Activated naive CD8-positive, alpha-beta T cell treated with anti-CD3 and anti-CD28 coated beads, Interleukin-2, amount 50 U/mL, for 24 hours (primary cell): ENCODE measurements around the gene BRD3OS.
"Not testable (repeated sequence)": the region's sequence is repeated elsewhere in the genome, so short reads cannot be mapped to it uniquely, and the experiment has no call there.

Source experiments
- ATAC-seq: fragments of 150-1000 bp; cut with Tn5 transposase; one replicate; pipeline ENCODE4 v1.10.0; 2021
- DNase-seq: peaks from one replicate; pipeline ENCODE4 v3.0.0; 2021
- H3K27ac Mint-ChIP-seq: one replicate; pipeline ENCODE4 v1.8.0; 2021; ENCODE audit warnings: mild to moderate bottlenecking, mixed read lengths
- H3K27me3 Mint-ChIP-seq: one replicate; pipeline ENCODE4 v1.8.0; 2021; ENCODE audit warnings: mixed read lengths
- H3K36me3 Mint-ChIP-seq: one replicate; pipeline ENCODE4 v1.8.0; 2021; ENCODE audit warnings: low read depth, mixed read lengths
- H3K4me1 Mint-ChIP-seq: one replicate; pipeline ENCODE4 v1.8.0; 2021; ENCODE audit warnings: mixed read lengths
- H3K4me3 Mint-ChIP-seq: one replicate; pipeline ENCODE4 v1.8.0; 2021; ENCODE audit warnings: mild to moderate bottlenecking, moderate library complexity, mixed read lengths
- H3K9me3 Mint-ChIP-seq: one replicate; pipeline ENCODE4 v1.8.0; 2021; ENCODE audit warnings: mixed read lengths

BRD3OS gene

DNA sequence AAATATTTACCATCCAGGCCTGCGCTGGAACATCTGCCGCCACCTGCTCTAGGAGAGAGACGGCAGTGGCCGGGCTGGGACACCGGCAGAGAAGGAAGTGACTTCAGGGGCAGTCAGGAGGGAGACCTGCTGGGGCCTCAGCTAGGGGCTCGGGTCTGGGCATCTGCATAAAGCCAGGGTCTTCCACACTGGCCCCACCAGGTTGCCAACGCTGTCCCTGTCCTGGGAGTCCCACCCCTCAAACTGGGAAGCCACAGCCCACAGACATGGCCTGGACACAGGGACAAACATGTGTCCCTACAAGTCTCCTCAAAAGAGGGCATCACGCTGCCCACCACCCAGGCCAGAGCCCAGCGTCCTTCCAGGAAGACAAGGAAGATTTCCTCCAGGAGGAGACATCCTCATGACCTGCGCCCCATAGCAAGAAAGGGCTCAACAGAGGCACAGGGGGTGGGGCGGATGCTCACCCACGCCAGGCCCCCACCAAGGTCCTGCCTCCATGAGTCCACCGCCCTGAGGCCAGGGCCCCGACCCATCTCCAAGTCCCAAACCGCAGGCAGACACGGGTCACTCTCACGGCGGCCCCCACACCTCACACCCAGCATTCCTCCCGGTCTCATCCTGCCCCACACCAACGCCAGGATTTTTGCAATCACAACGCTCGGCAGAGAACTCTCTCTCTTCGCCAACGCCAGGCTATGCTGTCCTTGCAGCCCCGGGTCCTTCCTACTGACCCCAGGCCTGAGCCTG lies 42.1 kb upstream of the BRD3OS start:
- Mint-ChIP-seq H3K36me3 (no peaks in the 10 kb centered on the region), H3K4me1 (peaks cover 3% of the 10 kb centered on the region), H3K27me3 (no peaks in the 10 kb centered on the region), H3K27ac (no peak overlapping the region), H3K4me3 (no peak overlapping the region), H3K9me3 (no peaks in the 10 kb centered on the region)
- DNase-seq (no peak), ATAC-seq (no peak)

GRCh38 chr9:133986061-133986460 lies 39.2 kb upstream of the BRD3OS start:
- peaks cover 2% of the 10 kb centered on the region for H3K4me1 Mint-ChIP-seq
- H3K4me3 Mint-ChIP-seq = no peak overlapping the region
- H3K9me3 Mint-ChIP-seq = no peaks in the 10 kb centered on the region
- H3K36me3 Mint-ChIP-seq = no peaks in the 10 kb centered on the region
- H3K27ac Mint-ChIP-seq = no peak overlapping the region
- no peaks in the 10 kb centered on the region for H3K27me3 Mint-ChIP-seq
- DNase-seq (no peak), ATAC-seq (no peak)

- peaks cover 2% of the 10 kb centered on the region for H3K4me1 Mint-ChIP-seq
- no peaks in the 10 kb centered on the region for H3K9me3 Mint-ChIP-seq
- H3K27ac Mint-ChIP-seq = no peak overlapping the region
- no peaks in the 10 kb centered on the region for H3K27me3 Mint-ChIP-seq
- DNase-seq = no peak
- no peak overlapping the region for H3K4me3 Mint-ChIP-seq
- ATAC-seq = no peak
- no peaks in the 10 kb centered on the region for H3K36me3 Mint-ChIP-seq
Observed at GRCh38 chr9:133986774-133987445, 38.4 kb upstream of the BRD3OS start.

GRCh38 chr9:133987446-133987788 lies 37.9 kb upstream of the BRD3OS start:
- Mint-ChIP-seq H3K4me3 (no peak overlapping the region), H3K4me1 (peaks cover 2% of the 10 kb centered on the region), H3K36me3 (no peaks in the 10 kb centered on the region), H3K27ac (no peak overlapping the region), H3K27me3 (no peaks in the 10 kb centered on the region), H3K9me3 (no peaks in the 10 kb centered on the region)
- no peak for DNase-seq
- no peak for ATAC-seq

DNA sequence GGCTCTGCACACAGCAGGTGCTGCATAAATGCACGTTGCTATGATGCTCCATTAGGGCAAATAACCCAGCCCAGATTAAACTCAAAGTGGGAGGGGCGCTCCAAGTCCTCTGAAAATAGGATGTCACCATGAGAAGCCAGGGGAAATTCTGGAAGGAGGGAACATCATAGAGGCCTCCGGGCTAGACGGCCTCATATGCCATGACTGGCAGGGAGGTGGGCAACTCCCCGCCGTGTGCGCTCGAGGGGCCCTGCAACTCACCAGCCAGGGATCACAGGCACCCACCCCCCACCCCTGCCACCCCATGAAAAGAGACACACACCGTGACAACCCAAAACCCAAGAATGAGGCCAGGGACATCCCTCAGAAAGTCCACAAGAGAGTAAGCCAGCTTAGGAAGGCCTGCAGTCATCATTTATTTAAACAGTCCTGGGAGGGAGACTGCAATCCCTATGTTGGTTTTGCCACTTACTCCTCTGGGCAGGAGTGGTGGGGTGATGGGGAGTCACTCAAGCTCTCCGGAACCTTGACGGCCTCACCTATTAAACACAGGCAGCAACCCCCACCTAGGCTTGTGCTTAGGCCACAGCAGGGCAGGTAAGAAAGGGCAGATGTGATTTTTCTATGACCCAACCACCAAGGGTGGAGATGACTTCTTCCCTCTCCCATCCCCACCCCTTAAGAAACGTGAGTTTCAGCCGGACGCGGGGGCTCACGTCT lies 37.2 kb upstream of the BRD3OS start:
- H3K4me1 Mint-ChIP-seq = peaks cover 2% of the 10 kb centered on the region
- ATAC-seq = no peak
- no peak overlapping the region for H3K27ac Mint-ChIP-seq
- no peaks in the 10 kb centered on the region for H3K36me3 Mint-ChIP-seq
- no peaks in the 10 kb centered on the region for H3K27me3 Mint-ChIP-seq
- H3K4me3 Mint-ChIP-seq = no peak overlapping the region
- no peaks in the 10 kb centered on the region for H3K9me3 Mint-ChIP-seq
- DNase-seq = no peak

DNA sequence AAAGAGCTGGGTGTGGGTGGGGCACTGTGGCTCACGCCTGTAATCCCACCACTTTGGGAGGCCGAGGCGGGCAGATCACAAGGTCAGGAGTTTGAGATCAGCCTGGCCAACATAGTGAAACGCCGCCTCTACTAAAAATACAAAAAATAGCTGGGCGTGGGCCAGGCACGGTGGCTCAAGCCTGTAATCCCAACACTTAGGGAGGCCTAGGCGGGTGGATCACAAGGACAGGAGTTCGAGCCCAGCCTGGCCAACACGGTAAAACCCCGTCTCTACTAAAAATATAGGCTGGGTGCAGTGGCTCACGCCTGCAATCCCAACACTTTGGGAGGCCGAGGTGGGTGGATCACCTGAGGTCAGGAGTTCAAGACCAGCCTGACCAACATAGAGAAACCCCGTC lies 36.5 kb upstream of the BRD3OS start:
- H3K4me3 Mint-ChIP-seq, H3K4me1 Mint-ChIP-seq, ATAC-seq, H3K27me3 Mint-ChIP-seq, H3K36me3 Mint-ChIP-seq, H3K27ac Mint-ChIP-seq, DNase-seq, H3K9me3 Mint-ChIP-seq: not testable (repeated sequence)

- no peak for ATAC-seq
- H3K4me3 Mint-ChIP-seq = peak overlapping the region; percentile 53
- peaks cover 9% of the 10 kb centered on the region for H3K4me1 Mint-ChIP-seq
- H3K27me3 Mint-ChIP-seq = no peaks in the 10 kb centered on the region
- H3K36me3 Mint-ChIP-seq = no peaks in the 10 kb centered on the region
- H3K9me3 Mint-ChIP-seq = no peaks in the 10 kb centered on the region
- H3K27ac Mint-ChIP-seq = no peak overlapping the region
- DNase-seq = no peak
Observed at GRCh38 chr9:133989625-133990365, 35.5 kb upstream of the BRD3OS start.

DNA sequence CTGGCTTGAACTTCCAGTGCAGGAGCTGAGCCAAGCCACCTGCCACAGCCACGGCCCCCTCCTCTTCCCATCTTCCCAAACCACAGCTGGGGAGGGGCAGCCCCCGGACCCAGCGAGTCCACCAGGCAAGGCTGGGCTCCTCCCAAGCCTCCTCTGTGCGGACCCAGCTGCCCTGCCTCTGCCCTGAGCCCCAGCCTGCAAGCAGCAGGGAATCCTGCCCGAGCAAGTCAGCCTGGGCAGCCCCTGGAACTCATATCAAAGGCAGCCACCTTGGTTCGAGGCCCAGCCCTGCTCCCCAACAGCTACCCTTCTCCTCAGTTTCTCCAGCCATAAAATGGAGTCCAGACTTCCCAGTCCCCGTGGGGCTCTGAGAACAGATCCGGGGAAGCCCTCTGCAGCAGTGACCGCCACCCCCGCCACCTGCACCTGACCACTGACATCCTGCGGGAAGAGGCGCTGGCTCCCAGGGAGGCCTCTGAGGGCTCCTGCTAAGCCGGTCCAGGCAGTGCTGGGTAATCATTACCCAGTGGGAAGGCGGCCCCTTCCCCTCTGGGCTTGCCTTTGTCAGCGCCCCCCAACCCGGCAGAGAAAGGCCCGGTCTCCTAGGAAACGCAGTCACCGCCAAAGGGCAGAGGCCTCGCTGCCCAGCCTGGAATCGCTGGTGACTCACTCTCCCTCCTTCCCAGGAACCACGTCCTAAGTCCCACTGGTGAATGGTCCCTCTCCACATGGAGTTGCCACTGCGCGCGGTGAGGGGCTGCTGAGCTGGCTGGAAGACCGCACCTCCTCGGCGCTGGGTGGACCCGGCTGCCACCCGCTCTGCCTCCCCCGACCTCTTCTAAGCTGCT lies 34.7 kb upstream of the BRD3OS start:
- DNase-seq = no peak
- no peak for ATAC-seq
- Mint-ChIP-seq H3K9me3 (no peaks in the 10 kb centered on the region), H3K4me1 (peaks cover 9% of the 10 kb centered on the region), H3K36me3 (no peaks in the 10 kb centered on the region), H3K4me3 (peak overlapping the region; percentile 53), H3K27ac (no peak overlapping the region), H3K27me3 (peaks cover under 1% of the 10 kb centered on the region)

DNA sequence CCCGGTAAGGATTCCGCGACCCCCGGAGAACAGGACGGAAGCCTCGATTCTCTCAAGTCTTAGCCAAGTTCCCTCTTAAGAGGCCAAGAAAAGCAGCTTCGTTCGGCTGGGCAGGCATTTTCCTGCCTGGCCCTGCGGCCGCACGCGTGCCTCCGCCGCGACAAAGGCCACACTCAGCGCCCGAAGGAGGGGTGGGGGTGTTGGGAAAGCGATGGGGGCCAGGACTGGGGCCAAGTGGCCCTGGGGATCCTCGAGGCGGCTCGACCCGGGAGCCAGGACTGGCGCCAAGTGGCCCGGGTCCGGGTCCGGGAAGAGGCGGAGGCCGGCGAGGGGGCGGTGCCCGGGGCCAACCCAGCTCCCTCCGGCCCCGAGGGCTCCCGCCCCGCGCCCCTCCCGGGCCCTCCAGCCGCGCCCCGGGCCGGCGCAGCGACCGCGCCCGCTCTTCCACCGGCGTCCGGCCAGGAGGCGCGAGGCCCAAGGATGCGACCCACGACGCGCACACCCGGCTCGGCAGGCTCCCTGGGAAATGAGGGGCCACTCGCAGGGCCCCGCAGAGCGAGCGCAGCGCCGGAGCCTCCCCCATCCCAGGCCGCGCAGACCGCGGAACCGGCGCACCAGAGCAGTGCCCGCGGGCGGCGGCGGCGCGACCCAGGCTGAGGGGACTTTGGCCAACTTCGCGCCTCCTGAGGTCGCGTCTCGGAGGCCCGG lies 33.9 kb upstream of the BRD3OS start:
- H3K36me3 Mint-ChIP-seq = no peaks in the 10 kb centered on the region
- peaks cover 9% of the 10 kb centered on the region for H3K4me1 Mint-ChIP-seq
- ATAC-seq = no peak
- peak overlapping the region; percentile 53 for H3K4me3 Mint-ChIP-seq
- H3K27ac Mint-ChIP-seq = no peak overlapping the region
- peaks cover 2% of the 10 kb centered on the region for H3K27me3 Mint-ChIP-seq
- peak; percentile 8 for DNase-seq
- no peaks in the 10 kb centered on the region for H3K9me3 Mint-ChIP-seq

- ATAC-seq (peak; percentile 45), DNase-seq (peak; percentile 59)
- Mint-ChIP-seq H3K27me3 (peaks cover 2% of the 10 kb centered on the region), H3K36me3 (no peaks in the 10 kb centered on the region), H3K4me3 (peak within 1 kb of the TSS; percentile 64), H3K27ac (no peak within 1 kb of the TSS), H3K9me3 (no peaks in the 10 kb centered on the region), H3K4me1 (peaks cover 9% of the 10 kb centered on the region)
Observed at GRCh38 chr9:133991964-133992779, 33.1 kb upstream of the BRD3OS start, which contains the start of gene VAV2. Gene VAV2 (minus strand): TSS chr9:133992324. CDS start chr9:133992278, 46 bp downstream.

GRCh38 chr9:133992780-133993634 lies 32.3 kb upstream of the BRD3OS start:
- Mint-ChIP-seq H3K27ac (no peak overlapping the region), H3K36me3 (no peaks in the 10 kb centered on the region), H3K9me3 (no peaks in the 10 kb centered on the region), H3K4me1 (peaks cover 9% of the 10 kb centered on the region), H3K27me3 (peaks cover 3% of the 10 kb centered on the region), H3K4me3 (peak overlapping the region; percentile 64)
- ATAC-seq (peak; percentile 65), DNase-seq (peak; percentile 83)

- Mint-ChIP-seq H3K36me3 (no peaks in the 10 kb centered on the region), H3K4me1 (peaks cover 9% of the 10 kb centered on the region), H3K27me3 (peaks cover 3% of the 10 kb centered on the region), H3K27ac (no peak overlapping the region), H3K4me3 (peak overlapping the region; percentile 64), H3K9me3 (no peaks in the 10 kb centered on the region)
- no peak for DNase-seq
- ATAC-seq = no peak
Observed at GRCh38 chr9:133993635-133994253, 31.5 kb upstream of the BRD3OS start.
